OCI-LY3 (cell line): ENCODE measurements around the gene SPATA19.
A peak's percentile ranks its signal among the peaks of the same experiment; 100 is the strongest.

Experiments used
- EZH2phosphoT487 ChIP-seq: fragments of 200-600 bp; shearing (Covaris generic); IDR thresholded peaks from 2 replicates; pipeline ENCODE4 v1.6.1; 2018; ENCODE audit warnings: antibody characterized with exemption, mixed run types, low read depth
- TF ChIP-seq, protein P1 (sequence below): fragments of 200-600, 300-600 bp; sonication (generic); IDR thresholded peaks from 2 replicates; pipeline ENCODE4 v1.5.1; 2014; ENCODE audit warnings: antibody characterized with exemption, low read length, low read depth

DNA sequence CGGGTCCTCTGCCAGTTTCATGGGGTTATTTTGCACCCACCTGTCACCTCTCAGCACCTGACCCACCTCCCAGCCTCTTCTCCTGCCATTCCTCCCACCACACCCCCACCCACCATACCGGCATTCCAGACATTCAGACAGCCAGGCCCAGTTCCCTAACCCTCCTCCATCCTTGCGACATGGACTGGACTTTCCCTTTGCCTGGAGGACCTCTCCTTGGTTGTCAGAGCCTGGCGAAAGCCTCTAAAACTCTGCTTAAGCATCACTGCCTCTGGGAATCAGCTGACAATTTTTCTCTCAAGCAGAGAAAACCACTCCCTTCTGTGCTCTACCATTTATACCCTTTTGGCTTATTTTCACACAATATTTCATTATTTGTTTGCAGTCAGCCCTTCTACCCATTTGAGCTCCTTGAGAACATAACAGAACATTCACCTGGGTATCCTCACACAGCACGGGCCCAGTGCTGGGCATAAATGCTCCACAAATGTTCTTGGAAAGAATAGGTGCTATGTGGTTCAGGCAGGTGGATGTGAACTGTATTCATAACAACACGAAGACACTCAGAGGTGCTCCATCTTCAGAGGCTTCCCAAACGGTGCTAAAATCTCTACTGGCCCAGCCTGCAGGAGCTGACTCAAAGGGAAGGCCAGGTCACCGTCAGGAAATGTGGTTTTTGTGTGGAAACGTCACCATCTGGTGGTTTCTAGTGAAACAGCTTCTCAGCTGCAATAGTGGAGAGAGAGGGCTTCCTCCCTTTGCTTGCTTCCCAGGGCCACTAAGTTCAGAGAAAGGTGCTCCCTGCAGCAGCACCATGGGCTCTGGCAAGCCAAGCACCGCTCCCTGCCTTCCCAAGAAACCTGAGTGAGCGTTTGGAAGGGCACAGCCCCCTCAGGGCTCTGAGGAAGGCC is 10.4 kb downstream of the SPATA19 start:
- TF ChIP-seq, protein P1, sequence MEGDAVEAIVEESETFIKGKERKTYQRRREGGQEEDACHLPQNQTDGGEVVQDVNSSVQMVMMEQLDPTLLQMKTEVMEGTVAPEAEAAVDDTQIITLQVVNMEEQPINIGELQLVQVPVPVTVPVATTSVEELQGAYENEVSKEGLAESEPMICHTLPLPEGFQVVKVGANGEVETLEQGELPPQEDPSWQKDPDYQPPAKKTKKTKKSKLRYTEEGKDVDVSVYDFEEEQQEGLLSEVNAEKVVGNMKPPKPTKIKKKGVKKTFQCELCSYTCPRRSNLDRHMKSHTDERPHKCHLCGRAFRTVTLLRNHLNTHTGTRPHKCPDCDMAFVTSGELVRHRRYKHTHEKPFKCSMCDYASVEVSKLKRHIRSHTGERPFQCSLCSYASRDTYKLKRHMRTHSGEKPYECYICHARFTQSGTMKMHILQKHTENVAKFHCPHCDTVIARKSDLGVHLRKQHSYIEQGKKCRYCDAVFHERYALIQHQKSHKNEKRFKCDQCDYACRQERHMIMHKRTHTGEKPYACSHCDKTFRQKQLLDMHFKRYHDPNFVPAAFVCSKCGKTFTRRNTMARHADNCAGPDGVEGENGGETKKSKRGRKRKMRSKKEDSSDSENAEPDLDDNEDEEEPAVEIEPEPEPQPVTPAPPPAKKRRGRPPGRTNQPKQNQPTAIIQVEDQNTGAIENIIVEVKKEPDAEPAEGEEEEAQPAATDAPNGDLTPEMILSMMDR: peak; percentile 77
- TF ChIP-seq EZH2phosphoT487: no peak
